Right atrium auricular region (tissue), 2 donors: ENCODE results near the gene CTNNBIP1. TPM values are rescaled to one million over a fixed set of nuclear protein-coding genes. Genes with fewer than 3 reads are reported as not detected.

Source experiments
- DNase-seq: peaks from one replicate; pipeline ENCODE4 v3.0.0-alpha.2; 2019; ENCODE audit warnings: low spot score
- H3K27ac ChIP-seq, 2 donors: fragments of 200-600 bp; sonication (generic); 1 replicate in 1 of 2; 2 replicates in 1 of 2; pipeline ENCODE4 v1.5.1; 2016 to 2019
- H3K27me3 ChIP-seq, 2 donors: fragments of 200-600 bp; sonication (generic); one replicate each; pipeline versions ENCODE4 v1.5.1 to v1.6.0; 2017 to 2019
- H3K36me3 ChIP-seq: fragments of 200-600 bp; sonication (generic); one replicate; pipeline ENCODE4 v1.5.1; 2016
- H3K4me1 ChIP-seq, 2 donors: fragments of 200-600 bp; sonication (generic); one replicate each; pipeline versions ENCODE4 v1.5.1 to v1.6.0; 2017 to 2019
- H3K4me3 ChIP-seq, 2 donors: fragments of 200-600 bp; sonication (generic); 1 replicate in 1 of 2; 2 replicates in 1 of 2; pipeline ENCODE4 v1.5.1; 2017 to 2019; ENCODE audit warnings: mild to moderate bottlenecking in 1 of 2, moderate library complexity in 1 of 2
- H3K9me3 ChIP-seq, 2 donors: fragments of 200-600 bp; sonication (generic); one replicate each; pipeline ENCODE4 v1.5.1; 2019
- CTCF ChIP-seq, 2 donors: fragments of 200-600 bp; sonication (generic); IDR thresholded peaks; one replicate each; pipeline ENCODE4 v1.5.1; 2019; ENCODE audit warnings: antibody characterized with exemption in 2 of 2
- total RNA-seq, 2 donors: library from RNA; depleted of rRNA; stranded (reverse); fragments of >200 nt; gene quantifications; one replicate each; pipeline ENCODE4 v1.1.0, GENCODE V29; 2016

CTNNBIP1 gene
- total RNA-seq, 2 donors from 2014 or later = 22.3 to 31.9 TPM

DNA sequence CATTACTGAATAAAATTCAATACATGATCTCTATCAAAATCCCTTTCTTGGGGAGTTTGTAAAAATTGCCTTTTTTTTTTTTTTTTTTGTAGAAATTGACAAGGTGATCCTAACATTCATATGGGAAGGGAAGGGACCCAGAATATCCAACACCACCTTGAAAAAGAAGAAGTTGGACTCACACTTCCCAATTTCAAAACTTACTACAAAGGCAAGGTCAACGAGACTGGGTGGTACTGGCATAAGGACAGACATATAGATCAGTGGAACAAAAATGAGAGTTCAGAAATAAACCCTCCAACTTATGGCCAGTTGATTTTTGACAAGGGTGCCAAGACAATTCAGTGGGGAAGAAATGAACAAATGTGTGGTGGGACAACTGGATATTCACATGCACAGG, 54.9 kb downstream of the CTNNBIP1 start:
- no peak for DNase-seq
- Histone ChIP-seq H3K36me3 (no peaks in the 10 kb centered on the region), H3K4me1 (peaks cover 0 to 10% of the 10 kb centered on the region in 2 donors), H3K27ac (no peak overlapping the region), H3K27me3 (no peaks in the 10 kb centered on the region), H3K4me3 (no peak overlapping the region), H3K9me3 (no peaks in the 10 kb centered on the region)
- TF ChIP-seq CTCF (IDR thresholded peaks at IDR 0.05) = no peak

DNA sequence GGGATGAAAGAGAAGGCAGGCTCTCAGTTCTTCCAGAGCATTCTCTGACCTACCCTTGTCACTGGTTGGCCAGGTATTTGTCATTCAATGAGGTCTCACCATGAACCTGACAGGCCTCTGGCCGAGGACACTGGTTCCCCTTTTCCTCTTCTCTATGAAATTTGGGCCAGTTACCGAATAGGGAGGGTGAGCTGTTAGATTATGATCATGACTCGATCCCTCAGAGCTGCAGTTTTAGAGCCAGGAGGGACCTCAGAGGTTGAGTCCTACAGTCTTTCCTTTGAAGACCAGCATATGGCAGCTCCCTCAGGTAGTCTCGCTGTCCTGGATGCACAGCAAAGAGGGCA, 56.8 kb downstream of the CTNNBIP1 start:
- Histone ChIP-seq H3K36me3 (no peaks in the 10 kb centered on the region), H3K9me3 (no peaks in the 10 kb centered on the region), H3K4me3 (no peak overlapping the region), H3K27ac (no peak overlapping the region), H3K27me3 (no peaks in the 10 kb centered on the region), H3K4me1 (peaks cover 0 to 2% of the 10 kb centered on the region in 2 donors)
- TF ChIP-seq CTCF (IDR thresholded peaks at IDR 0.05) = no peak
- DNase-seq = no peak

DNA sequence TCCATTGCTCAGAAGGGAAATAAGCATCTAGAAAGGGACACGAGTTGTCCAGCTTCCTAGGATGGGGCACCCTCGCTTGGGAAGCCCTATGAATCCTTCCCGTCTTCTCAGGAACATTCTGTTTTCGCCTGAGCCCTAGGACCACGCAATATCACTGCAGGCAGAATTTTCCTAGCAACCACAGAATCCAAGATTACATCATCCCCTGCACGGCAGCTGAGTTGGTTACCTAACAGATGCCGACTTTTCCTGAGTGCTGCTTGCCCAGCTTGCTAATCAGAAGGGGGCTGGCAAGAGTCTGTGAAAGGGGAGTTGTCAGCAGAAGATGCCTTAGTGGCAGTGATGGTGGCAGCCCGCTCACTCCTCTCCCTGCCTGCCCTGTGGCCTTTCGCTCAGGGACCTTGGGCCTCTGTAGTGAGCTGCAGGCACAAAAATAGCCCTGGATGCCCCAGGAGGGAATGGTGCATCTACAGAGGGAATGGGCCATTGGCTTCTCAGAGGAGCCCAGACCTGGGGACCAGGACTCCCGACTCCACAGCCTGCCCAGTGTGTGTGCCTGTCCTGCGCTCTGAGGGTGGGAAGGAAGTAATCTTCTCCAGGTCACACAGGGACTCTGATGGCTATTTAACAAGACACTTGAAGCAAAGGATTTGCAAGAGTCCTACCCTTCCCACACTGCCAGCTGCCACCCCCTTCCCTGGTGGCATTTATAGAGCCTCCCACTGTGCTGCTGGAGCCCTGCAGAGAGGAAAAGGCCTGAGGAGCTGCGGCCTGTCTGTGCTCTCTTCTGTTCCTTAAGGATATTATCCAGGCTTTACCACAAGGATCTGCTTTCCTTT, 57.4 kb downstream of the CTNNBIP1 start:
- no peaks in the 10 kb centered on the region for H3K9me3 ChIP-seq
- peak; percentile 69 for DNase-seq
- peaks cover 0 to 8% of the 10 kb centered on the region in 2 donors for H3K4me1 ChIP-seq
- no peaks in the 10 kb centered on the region for H3K27me3 ChIP-seq
- H3K36me3 ChIP-seq = no peaks in the 10 kb centered on the region
- no peak for TF ChIP-seq CTCF (IDR thresholded peaks at IDR 0.05)
- no peak overlapping the region for H3K4me3 ChIP-seq
- H3K27ac ChIP-seq = peak overlapping the region in 1 of 2 donors; percentile 20

- peak overlapping the region in 1 of 2 donors; percentile 19 for H3K27ac ChIP-seq
- no peak for DNase-seq
Observed at GRCh38 chr1:9852004-9852403, 58.1 kb downstream of the CTNNBIP1 start.

GRCh38 chr1:9850442-9851162, 59.5 kb downstream of the CTNNBIP1 start:
- Histone ChIP-seq H3K36me3 (no peaks in the 10 kb centered on the region), H3K27ac (no peak overlapping the region), H3K27me3 (no peaks in the 10 kb centered on the region), H3K9me3 (no peaks in the 10 kb centered on the region), H3K4me1 (peaks cover 0 to 19% of the 10 kb centered on the region in 2 donors), H3K4me3 (no peak overlapping the region)
- TF ChIP-seq CTCF (IDR thresholded peaks at IDR 0.05) = no peak
- DNase-seq = no peak

More at GRCh38 chr1:9852004-9852403, 58.1 kb downstream of the CTNNBIP1 start:
- H3K27me3 ChIP-seq = no peaks in the 10 kb centered on the region
- no peak overlapping the region for H3K4me3 ChIP-seq
- no peaks in the 10 kb centered on the region for H3K9me3 ChIP-seq
- H3K36me3 ChIP-seq = no peaks in the 10 kb centered on the region
- peaks cover 0 to 14% of the 10 kb centered on the region in 2 donors for H3K4me1 ChIP-seq
- no peak for TF ChIP-seq CTCF (IDR thresholded peaks at IDR 0.05)
